Thyroid gland (tissue), 4 donors: ENCODE data around the gene FOSL2. TPM values are rescaled to one million over a fixed set of nuclear protein-coding genes. Genes with fewer than 3 reads are reported as not detected.

Source experiments
- DNase-seq, 2 donors: peaks; one replicate each; pipeline ENCODE4 v3.0.0-alpha.2; 2019
- H3K27ac ChIP-seq, 3 donors: fragments of 200-600 bp; sonication (generic); 1 replicate in 2 of 3; 2 replicates in 1 of 3; pipeline ENCODE4 v1.5.1; 2016 to 2019; ENCODE audit warnings: mild to moderate bottlenecking in 1 of 3, moderate library complexity in 1 of 3
- H3K27me3 ChIP-seq: fragments of 200-600 bp; sonication (generic); one replicate; pipeline ENCODE4 v1.5.1; 2019
- H3K36me3 ChIP-seq, 2 donors: fragments of 200-600 bp; sonication (generic); one replicate each; pipeline ENCODE4 v1.5.1; 2016 to 2019
- H3K4me1 ChIP-seq, 2 donors: fragments of 200-600 bp; sonication (generic); one replicate each; pipeline ENCODE4 v1.5.1; 2017 to 2019
- H3K4me3 ChIP-seq, 3 donors: fragments of 200-600 bp; sonication (generic); replicated peaks in 1 of 3; 1 replicate in 2 of 3; 2 replicates in 1 of 3; pipeline ENCODE4 v1.5.1; 2016; ENCODE audit warnings: mild to moderate bottlenecking in 1 of 3
- H3K9me3 ChIP-seq: fragments of 200-600 bp; sonication (generic); one replicate; pipeline ENCODE4 v1.5.1; 2017
- POLR2A ChIP-seq, 2 donors: fragments of 450-650 bp; IDR thresholded peaks; one replicate each; pipeline ENCODE4 v1.6.1; 2017; ENCODE audit warnings: antibody characterized with exemption in 2 of 2, mild to moderate bottlenecking in 2 of 2, moderate library complexity in 1 of 2
- WGBS, 2 donors: methylation state at CpG; one replicate each; pipeline ENCODE4 v1.1.5; 2017; 5-methylcytosine and 5-hydroxymethylcytosine counted together
- intact Hi-C: fragments of 100-400 bp; cut with DNase I; formaldehyde crosslinking; loops from one replicate; pipeline ENCODE4 v1.15.1; 2023
- total RNA-seq, 4 donors: library from RNA; depleted of rRNA; stranded (reverse); fragments of >200 nt; gene quantifications; one replicate each; pipeline ENCODE4 v1.2.3, GENCODE V29; 2016
- TF ChIP-seq, protein P1 (sequence below), 6 experiments: fragments of 200-600 bp in 3 of 6; fragments of 450-650 bp in 3 of 6; sonication (generic) in 3 of 6; IDR thresholded peaks; one replicate each; pipeline ENCODE4 v1.5.1; 2016 to 2019; ENCODE audit warnings: antibody characterized with exemption in 6 of 6, mild to moderate bottlenecking in 2 of 6, inconsistent platforms in 1 of 6, moderate library complexity in 1 of 6

Gene FOSL2
- total RNA-seq, 4 donors from 2014 or later: 30.7 to 85.1 (median 40.6) TPM

DNA sequence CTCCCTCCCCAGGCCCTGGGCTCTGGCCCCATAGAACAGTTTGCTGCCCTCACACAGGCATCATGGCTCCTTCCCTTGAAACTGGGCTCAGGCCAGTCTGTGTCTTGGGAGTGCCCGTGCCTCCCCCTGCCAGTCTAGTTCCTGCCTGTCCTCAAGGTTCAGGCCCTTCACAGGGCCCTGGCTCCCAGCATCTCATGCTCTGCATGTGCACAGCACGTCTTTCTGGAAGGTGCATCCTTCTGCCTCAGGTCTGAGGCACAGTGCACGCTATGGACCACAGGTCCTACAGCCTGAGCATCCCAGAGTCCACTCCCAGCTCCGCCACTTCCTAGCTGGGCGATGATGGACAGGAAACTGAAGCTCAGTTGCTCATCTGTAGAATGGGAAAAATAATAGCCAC, 35.6 kb upstream of the FOSL2 start:
- no peak for TF ChIP-seq POLR2A (IDR thresholded peaks at IDR 0.05)
- TF ChIP-seq, protein P1, sequence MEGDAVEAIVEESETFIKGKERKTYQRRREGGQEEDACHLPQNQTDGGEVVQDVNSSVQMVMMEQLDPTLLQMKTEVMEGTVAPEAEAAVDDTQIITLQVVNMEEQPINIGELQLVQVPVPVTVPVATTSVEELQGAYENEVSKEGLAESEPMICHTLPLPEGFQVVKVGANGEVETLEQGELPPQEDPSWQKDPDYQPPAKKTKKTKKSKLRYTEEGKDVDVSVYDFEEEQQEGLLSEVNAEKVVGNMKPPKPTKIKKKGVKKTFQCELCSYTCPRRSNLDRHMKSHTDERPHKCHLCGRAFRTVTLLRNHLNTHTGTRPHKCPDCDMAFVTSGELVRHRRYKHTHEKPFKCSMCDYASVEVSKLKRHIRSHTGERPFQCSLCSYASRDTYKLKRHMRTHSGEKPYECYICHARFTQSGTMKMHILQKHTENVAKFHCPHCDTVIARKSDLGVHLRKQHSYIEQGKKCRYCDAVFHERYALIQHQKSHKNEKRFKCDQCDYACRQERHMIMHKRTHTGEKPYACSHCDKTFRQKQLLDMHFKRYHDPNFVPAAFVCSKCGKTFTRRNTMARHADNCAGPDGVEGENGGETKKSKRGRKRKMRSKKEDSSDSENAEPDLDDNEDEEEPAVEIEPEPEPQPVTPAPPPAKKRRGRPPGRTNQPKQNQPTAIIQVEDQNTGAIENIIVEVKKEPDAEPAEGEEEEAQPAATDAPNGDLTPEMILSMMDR (IDR thresholded peaks at IDR 0.05): no peak
- Histone ChIP-seq H3K4me3 (no peak overlapping the region), H3K27me3 (no peaks in the 10 kb centered on the region), H3K9me3 (no peaks in the 10 kb centered on the region), H3K36me3 (no peaks in the 10 kb centered on the region), H3K4me1 (peaks cover 16 to 22% of the 10 kb centered on the region in 2 donors), H3K27ac (peak overlapping the region in 2 of 3 donors; percentile 69 to 77)
- WGBS, 2 donors: 99% methylated on average over 4 to 5 of the region's 5 CpGs
- DNase-seq: no peak
- intact Hi-C loops: no loop called here

DNA sequence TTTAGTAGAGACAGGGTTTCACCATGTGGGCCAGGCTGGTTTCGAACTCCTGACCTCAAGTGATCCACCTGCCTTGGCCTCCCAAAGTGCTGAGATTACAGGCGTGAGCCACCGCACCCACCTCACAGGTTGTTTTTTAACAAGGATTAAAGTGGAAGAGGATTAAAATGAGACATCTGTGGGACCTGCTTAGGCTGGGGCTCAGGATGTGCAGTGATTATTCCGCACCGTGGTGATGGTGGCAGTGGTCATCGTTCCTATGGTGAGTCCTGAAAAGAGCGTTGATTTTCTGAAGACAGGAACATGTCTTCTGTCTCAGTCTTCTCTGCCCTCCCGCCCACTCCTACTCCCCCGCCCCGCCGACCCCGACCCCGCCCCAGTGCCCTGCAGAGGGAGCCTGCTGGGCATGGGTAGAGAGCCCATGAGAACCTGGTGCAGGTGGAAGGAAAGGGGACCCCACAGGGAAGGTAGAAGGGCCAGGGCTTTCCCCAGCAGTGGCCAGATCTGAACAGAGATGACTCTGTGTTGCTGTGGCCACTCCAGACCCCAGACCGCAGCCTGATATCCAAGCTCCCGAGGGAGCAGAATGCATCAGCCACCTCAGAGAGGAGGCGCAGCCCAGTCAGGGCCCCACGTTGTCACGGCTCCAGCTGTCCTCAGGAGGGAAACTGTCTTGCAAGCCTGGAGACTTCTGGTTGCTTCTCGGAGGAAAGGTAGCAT, 34.5 kb upstream of the FOSL2 start:
- 86 to 94% methylated on average over 8 to 19 of the region's 19 CpGs for WGBS, 2 donors
- intact Hi-C loops: no loop called here
- TF ChIP-seq POLR2A (IDR thresholded peaks at IDR 0.05): no peak
- Histone ChIP-seq H3K9me3 (no peaks in the 10 kb centered on the region), H3K4me1 (peaks cover 16 to 22% of the 10 kb centered on the region in 2 donors), H3K27me3 (no peaks in the 10 kb centered on the region), H3K36me3 (no peaks in the 10 kb centered on the region), H3K4me3 (no peak overlapping the region), H3K27ac (no peak overlapping the region)
- DNase-seq: no peak

DNA sequence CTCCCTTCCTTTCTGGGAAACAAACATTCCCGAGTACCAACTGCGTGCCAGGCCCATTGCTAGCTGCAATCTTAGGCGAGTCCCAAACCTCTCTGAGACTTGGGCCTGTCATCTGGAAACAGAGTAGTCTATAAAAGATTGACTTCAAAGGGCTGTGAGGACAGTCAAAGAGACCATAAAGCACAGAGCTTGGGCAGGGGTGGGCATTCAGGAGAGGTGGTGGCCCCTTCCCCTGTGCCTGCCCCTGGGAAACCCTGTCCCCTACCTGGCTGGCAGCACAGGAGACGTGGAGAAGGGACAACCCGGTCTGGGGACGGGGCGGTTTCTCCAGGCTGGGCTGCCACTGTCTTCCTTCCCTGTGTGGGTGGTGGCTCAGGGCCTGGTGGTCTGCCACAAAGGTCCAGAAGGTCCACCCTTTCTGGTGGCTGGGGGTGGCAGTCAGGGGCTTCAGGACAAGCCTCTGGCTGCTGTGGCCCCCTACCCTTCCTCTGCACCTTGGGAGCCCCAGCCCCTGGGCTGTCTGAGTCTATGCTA, 33.9 kb upstream of the FOSL2 start:
- TF ChIP-seq, protein P1 (IDR thresholded peaks at IDR 0.05): no peak
- TF ChIP-seq POLR2A (IDR thresholded peaks at IDR 0.05): no peak

DNA sequence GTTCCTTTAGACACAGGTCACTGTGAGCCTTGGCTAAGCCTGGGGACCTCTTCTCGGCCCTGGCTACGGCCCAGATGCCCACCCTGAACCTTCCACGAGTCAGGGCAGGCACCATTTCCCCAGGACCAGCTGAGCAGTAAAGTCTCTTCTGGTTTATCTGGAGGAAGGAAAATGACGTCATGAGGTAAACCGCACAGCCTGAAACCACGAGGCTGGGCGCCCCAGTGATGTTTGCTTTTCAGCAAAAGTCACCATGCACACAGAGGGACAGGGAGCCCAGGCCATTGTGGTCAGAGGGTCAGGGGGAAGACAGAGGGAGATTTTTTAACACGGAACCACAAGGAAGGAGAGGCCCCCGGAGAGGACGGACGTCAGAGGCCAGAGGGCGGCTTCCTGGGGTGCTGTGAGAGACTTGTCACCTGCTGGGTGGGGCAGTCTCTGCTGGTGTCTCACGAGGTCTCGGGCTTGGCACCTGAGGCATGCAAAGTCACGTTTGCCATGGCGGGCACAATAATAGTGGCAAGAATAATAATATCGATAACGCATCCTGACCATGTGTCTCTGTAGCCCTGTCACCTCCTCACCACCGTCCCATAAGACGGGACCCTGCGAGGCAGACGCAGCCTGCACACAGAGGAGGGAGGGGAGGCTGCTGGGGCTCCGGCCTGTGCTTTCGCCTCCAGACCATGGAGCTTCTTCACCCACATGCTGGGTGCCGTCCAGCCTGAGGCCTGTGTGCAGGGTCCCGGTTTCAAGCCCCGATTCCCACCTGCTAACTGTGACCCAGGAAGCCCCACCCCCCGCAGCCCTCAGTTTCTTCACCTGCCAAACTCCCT, 33.2 kb upstream of the FOSL2 start:
- H3K4me3 ChIP-seq: no peak overlapping the region
- no peaks in the 10 kb centered on the region for H3K27me3 ChIP-seq
- no peaks in the 10 kb centered on the region for H3K36me3 ChIP-seq
- intact Hi-C loops: no loop called here
- peaks cover 16 to 22% of the 10 kb centered on the region in 2 donors for H3K4me1 ChIP-seq
- no peak for TF ChIP-seq POLR2A (IDR thresholded peaks at IDR 0.05)
- TF ChIP-seq, protein P1 (IDR thresholded peaks at IDR 0.05): no peak
- H3K9me3 ChIP-seq: no peaks in the 10 kb centered on the region
- no peak for DNase-seq
- WGBS, 2 donors: 86 to 91% methylated on average over 25 to 28 of the region's 28 CpGs
- no peak overlapping the region for H3K27ac ChIP-seq

More for the DNA sequence above, 33.9 kb upstream of the FOSL2 start:
- no peak for DNase-seq
- WGBS, 2 donors: 92 to 95% methylated on average over 7 of the region's 7 CpGs
- Histone ChIP-seq H3K9me3 (no peaks in the 10 kb centered on the region), H3K36me3 (no peaks in the 10 kb centered on the region), H3K27me3 (no peaks in the 10 kb centered on the region), H3K4me1 (peaks cover 16 to 22% of the 10 kb centered on the region in 2 donors), H3K4me3 (no peak overlapping the region), H3K27ac (no peak overlapping the region)
- intact Hi-C loops: no loop called here

DNA sequence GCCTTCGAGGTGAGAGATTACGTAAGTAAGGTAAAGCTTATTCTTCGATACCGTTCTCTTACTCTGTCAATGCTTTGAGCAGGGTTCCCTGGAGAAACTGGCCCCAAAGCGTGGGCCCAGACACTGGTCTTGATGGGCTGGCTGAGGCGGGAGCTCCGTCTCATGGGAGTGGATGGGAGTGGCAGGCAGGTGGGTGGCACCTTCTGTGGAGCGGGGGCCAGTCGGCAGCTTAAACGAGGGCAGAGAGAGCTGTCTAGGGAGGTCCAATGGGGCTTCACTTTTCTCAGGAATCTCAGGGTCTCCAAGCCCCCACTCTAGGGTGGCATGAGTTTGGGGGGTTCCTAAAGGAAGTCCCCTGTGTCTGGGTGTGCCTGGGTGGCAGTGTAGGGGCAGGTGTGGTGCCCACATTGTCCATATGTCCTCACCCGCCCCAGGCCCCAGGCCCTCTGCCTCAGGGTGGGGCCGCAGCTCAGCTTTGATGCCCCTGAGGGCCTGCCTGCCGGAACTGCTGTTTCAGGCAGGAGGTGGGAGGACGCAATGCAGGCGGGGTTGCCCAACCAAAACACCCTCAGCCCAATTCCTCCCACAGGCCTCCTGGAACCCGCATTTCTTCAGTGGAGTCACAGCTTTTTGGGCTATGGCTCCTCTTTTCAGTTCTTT, 32.5 kb upstream of the FOSL2 start:
- Histone ChIP-seq H3K4me1 (peaks cover 14 to 18% of the 10 kb centered on the region in 2 donors), H3K27me3 (no peaks in the 10 kb centered on the region), H3K4me3 (no peak overlapping the region), H3K27ac (no peak overlapping the region), H3K9me3 (no peaks in the 10 kb centered on the region), H3K36me3 (no peaks in the 10 kb centered on the region)
- intact Hi-C loops: no loop called here
- WGBS, 2 donors: 84 to 87% methylated on average over 13 to 16 of the region's 16 CpGs
- TF ChIP-seq, protein P1 (IDR thresholded peaks at IDR 0.05): no peak
- TF ChIP-seq POLR2A (IDR thresholded peaks at IDR 0.05): no peak
- DNase-seq: no peak
